ENCODE results near the gene HYAL3. TPM values are rescaled to one million over a fixed set of nuclear protein-coding genes. Genes with fewer than 3 reads are reported as not detected.

Gene HYAL3
- total and polyA plus RNA-seq, 2 of the 13 experiments (the other 11 are each of a cell fraction or from before 2014, with no cell fraction given): 5.5 to 10.4 TPM

GRCh38 chr3:50303013-50303815 is 4.0 kb upstream of the HYAL3 start, which contains the start of gene HYAL1:
Gene HYAL1 (minus strand): TSS chr3:50303574. CDS start chr3:50302956, 618 bp downstream.
- FAIRE-seq: peak; percentile 91
- in situ Hi-C loops (cut with HindIII; ENCODE audit: extremely low pct_ligation_motif_present, low pct_unique_long_range_greater_than_20kb): no loop called here
- DNase-seq (ENCODE audit: low spot score): peak; percentile 91
- POLR2A ChIA-PET: interaction anchor here (0.9 to 7.9 kb wide), 16 partner anchors 11 to 288 kb away, joined by 3 to 222 read pairs (median 9); partner anchors contain the start of genes CYB561D2, GNAI2, HYAL2 and IFRD2
- Histone ChIP-seq H2AFZ (ENCODE audit: low read length) (no peak within 1 kb of the TSS), H3K36me3 (replicated peaks in 1 of 2; ENCODE audit: control insufficient read depth in 1 of 2, insufficient read depth in 2 of 2, low read length in 2 of 2) (peaks cover 1 to 3% of the 10 kb centered on the region in 2 experiments; a peak in 2 of 5 replicates), H3K4me3 (replicated peaks in 1 of 3; ENCODE audit: insufficient read depth in 1 of 3, low read depth in 2 of 3, low read length in 3 of 3) (peak within 1 kb of the TSS; percentile 67 to 91 (median 71)), H3K27ac (ENCODE audit: extremely low read length, insufficient read depth, low read length) (peak within 1 kb of the TSS; percentile 96), H3K4me1 (ENCODE audit: insufficient read depth, low read length) (peaks cover 48% of the 10 kb centered on the region), H4K20me1 (ENCODE audit: insufficient read depth, low read length) (peaks cover 11% of the 10 kb centered on the region), H3K79me2 (ENCODE audit: insufficient read depth, low read length) (peaks cover 36% of the 10 kb centered on the region), H3K9me3 (ENCODE audit: low read length) (peaks cover 6% of the 10 kb centered on the region), H3K27me3 (ENCODE audit: control insufficient read depth in 1 of 2, insufficient read depth in 2 of 2, low read length in 2 of 2) (no peaks in the 10 kb centered on the region; a peak in 1 of 5 replicates), H3K9ac (ENCODE audit: insufficient read depth, low read depth, low read length) (peak within 1 kb of the TSS; percentile 93), H3K4me2 (ENCODE audit: low read depth, low read length) (peak within 1 kb of the TSS; percentile 86)
- ATAC-seq: peak; percentile 71
- WGBS (ENCODE audit: low lambda C conversion rate): 0% methylated on average over 4 of the region's 14 CpGs
- BruUV-seq (replicated peaks): TSS peak; percentile 84
- intact Hi-C loops (cut with micrococcal nuclease; ENCODE audit: unreplicated experiment): loop anchor here (1.0 to 5.0 kb wide), 2 partner anchors 21 to 41 kb away; no protein-coding TSS in a partner anchor
- CTCF ChIA-PET (ENCODE audit: low intra/inter-chr PET ratio, low total read pairs): interaction anchor here (1.9 to 2.5 kb wide), 2 partner anchors 19 to 21 kb away, joined by 14 to 15 read pairs; partner anchors contain the start of gene HYAL2
- TF ChIP-seq FOSL2 (CRISPR knock-in tag; IDR thresholded peaks at IDR 0.05): peak; percentile 21
- no peak for TF ChIP-seq DZIP1 (CRISPR knock-in tag; IDR thresholded peaks at IDR 0.05)
- no peak for TF ChIP-seq ZKSCAN5 (CRISPR knock-in tag; IDR thresholded peaks at IDR 0.05)
- TF ChIP-seq MXD1 (CRISPR knock-in tag; IDR thresholded peaks at IDR 0.05): peak; percentile 48; the same call in 1 of the 2 replicates
- no peak; the same call in 1 of the 2 replicates for TF ChIP-seq KLF12 (CRISPR knock-in tag; IDR thresholded peaks at IDR 0.05; ENCODE audit: borderline replicate concordance)
- TF ChIP-seq CSRNP2 (CRISPR knock-in tag; conservative IDR thresholded peaks at IDR 0.05; ENCODE audit: low read depth): no peak
- no peak for TF ChIP-seq ZNF280B (CRISPR knock-in tag; IDR thresholded peaks at IDR 0.05; ENCODE audit: borderline replicate concordance)
- no peak for TF ChIP-seq ZBTB3 (CRISPR knock-in tag; IDR thresholded peaks at IDR 0.05; ENCODE audit: borderline replicate concordance, low read depth)
- TF ChIP-seq MEF2D (CRISPR knock-in tag; IDR thresholded peaks at IDR 0.05): 0 out of 2 replicates have a peak, but pooled peaks have one; percentile 66
- no peak; the same call in 1 of the 2 replicates for TF ChIP-seq ISX (CRISPR knock-in tag; conservative IDR thresholded peaks at IDR 0.05)
- TF ChIP-seq REPIN1 (CRISPR knock-in tag; IDR thresholded peaks at IDR 0.05; ENCODE audit: borderline replicate concordance, low read depth): peak; percentile 91
- 0 out of 2 replicates have a peak, but pooled peaks have one; percentile 37 for TF ChIP-seq TEF (CRISPR knock-in tag; IDR thresholded peaks at IDR 0.05)
- peak; percentile 51; the same call in 1 of the 2 replicates for TF ChIP-seq MIER3 (CRISPR knock-in tag; IDR thresholded peaks at IDR 0.05; ENCODE audit: borderline replicate concordance)
